GM19397 (cell line): ENCODE data around the gene TMEM81.

ENCODE experiments used
- ATAC-seq: cut with Tn5 transposase; IDR thresholded peaks from one replicate; pipeline ENCODE4 v1.9.1; 2021; ENCODE audit warnings: mild to moderate bottlenecking, moderate library complexity; ENCODE audit not compliant: unreplicated experiment

The TMEM81 gene, protein sequence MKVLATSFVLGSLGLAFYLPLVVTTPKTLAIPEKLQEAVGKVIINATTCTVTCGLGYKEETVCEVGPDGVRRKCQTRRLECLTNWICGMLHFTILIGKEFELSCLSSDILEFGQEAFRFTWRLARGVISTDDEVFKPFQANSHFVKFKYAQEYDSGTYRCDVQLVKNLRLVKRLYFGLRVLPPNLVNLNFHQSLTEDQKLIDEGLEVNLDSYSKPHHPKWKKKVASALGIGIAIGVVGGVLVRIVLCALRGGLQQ

DNA sequence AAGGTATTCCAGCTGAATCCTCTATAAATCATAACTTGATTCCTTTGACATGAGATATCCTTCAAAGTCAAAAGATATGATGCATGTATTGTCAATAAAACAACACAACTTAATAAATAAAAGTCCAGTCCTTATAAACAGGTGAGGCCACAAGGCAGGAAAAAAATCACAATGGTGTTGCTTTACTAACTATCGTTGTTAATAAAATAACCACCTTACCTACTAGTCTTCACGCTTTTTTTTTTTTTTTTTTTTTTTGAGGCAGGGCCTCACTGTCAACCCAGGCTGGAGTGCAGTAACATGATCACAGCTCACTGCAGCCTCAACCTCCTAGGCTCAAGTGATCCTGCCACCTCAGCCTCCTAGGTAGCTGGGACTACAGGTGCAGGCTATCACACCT, at the start of gene TMEM81:
TMEM81 (minus strand) TSS at position 101 of the 400 bp plus-strand sequence. CDS start 140 bp downstream, outside the sequence.
- ATAC-seq, result no peak

DNA sequence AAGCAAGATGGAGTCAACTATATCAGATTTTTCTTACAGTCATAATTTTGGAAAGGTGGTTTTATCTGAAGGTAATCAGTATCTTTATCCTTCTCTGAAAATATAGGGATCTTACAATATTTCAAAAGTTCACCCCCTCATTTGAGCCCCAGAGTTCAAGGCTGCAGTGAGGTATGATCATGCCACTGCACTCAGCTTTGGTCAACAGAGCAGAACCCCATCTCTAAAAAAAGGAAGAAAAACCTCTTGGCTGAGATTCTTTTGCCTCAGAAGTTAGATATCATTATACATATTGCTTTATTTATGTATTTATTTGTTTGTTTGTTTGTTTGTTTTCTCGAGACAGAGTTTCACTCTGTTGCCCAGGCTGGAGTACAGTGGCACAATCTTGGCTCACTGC, 49.0 kb upstream of the TMEM81 start:
- ATAC-seq, result no peak

DNA sequence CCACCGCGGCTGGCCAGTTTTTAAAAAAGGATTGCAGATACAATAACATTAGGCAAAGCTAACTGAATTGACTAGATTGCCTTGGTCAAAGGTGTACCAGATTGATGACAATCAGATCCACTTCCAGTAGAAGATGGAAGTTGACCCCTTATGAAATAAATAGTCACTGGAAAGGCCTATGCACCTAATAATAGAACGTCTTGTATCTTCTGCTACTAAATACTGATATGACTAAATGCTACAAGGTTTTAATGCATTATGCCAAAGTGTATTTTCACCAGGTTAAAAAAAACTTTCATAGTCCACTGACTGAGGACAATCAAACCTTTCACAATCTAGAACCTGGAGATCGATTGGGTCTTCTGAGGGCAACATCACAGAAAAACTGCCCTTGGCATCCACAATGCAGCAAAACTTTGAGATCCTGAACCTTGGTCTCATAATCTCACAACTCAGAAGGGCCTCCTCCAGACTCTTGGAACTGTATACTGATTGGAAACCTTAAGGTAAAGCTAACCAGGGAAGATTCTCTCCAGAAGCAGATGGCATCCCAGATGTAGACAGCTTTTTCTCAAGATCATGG, 45.3 kb upstream of the TMEM81 start:
- ATAC-seq, result no peak

DNA sequence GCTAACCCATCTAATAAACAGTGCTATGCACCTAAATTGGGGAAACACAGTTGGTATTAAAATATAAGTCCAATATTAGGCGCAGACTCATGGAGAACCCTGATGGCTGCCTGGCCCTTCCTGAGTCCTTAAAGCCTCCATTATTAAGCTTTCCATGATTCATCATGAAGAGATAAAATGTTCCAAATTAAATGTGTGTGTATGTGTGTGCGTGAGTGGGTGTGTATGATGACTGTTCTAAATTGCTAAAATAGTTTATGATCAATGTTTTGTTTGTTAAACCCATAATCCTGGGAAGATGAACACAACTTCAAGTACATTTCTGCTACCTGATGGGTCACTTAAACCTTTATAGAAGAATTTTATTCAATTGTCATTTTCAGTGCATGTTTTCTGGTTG, 43.8 kb upstream of the TMEM81 start:
- no peak for ATAC-seq

DNA sequence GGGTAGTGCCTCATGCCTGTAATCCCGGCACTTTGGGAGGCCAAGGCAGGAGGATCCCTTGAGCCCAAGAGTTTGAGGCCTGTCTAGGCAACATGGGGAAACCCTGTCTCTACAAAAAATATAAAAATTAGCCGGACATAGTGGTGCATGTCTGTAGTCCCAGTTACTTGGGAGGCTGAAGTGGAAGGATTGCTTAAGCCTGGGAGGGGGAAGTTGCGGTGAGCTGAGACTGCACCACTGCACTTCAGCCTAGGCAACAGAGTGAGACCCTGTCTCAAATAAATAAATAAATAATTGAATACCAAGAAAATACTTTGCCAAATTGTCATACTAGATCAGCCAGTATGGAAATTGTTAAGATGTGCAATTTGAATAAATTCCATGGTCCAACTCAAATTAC, 43.4 kb upstream of the TMEM81 start:
- no peak for ATAC-seq

DNA sequence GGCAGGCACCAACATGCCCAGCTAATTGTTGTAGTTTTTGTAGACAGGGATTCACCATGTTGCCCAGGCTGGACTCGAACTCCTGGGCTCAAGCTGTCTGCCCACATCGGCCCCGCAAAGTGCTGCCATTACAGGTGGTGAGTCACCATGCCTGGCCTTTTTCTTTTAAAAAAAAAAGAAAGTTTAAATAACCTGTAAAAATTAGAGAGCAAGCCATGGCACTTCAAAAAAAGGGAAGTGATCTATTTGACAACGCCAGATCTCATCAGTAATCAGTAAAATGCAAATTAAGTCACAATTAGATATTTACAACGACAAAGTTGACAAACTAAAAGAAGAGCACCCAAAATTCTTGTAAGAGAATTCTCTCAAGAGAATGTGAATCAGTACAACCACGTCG, 40.5 kb upstream of the TMEM81 start:
- ATAC-seq, result no peak

DNA sequence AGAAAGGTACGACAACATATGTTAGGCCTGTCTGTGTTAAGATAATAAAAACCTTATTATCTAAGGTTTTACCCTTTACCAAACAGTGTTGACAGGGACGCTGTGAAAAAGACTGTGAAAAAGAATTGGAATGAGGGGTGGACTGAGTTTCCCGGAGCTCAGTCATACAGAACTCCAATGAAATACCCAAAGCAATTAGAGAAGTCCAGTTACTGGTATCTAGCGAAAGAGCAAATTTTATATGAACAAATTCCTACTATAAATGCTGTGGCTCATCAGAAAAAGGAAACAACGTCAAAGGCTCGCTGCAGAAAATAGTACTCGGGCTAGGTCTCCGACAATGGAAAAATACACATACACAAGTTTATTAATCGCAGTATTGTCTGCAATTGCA, 38.2 kb upstream of the TMEM81 start:
- ATAC-seq, result peak; percentile 6

DNA sequence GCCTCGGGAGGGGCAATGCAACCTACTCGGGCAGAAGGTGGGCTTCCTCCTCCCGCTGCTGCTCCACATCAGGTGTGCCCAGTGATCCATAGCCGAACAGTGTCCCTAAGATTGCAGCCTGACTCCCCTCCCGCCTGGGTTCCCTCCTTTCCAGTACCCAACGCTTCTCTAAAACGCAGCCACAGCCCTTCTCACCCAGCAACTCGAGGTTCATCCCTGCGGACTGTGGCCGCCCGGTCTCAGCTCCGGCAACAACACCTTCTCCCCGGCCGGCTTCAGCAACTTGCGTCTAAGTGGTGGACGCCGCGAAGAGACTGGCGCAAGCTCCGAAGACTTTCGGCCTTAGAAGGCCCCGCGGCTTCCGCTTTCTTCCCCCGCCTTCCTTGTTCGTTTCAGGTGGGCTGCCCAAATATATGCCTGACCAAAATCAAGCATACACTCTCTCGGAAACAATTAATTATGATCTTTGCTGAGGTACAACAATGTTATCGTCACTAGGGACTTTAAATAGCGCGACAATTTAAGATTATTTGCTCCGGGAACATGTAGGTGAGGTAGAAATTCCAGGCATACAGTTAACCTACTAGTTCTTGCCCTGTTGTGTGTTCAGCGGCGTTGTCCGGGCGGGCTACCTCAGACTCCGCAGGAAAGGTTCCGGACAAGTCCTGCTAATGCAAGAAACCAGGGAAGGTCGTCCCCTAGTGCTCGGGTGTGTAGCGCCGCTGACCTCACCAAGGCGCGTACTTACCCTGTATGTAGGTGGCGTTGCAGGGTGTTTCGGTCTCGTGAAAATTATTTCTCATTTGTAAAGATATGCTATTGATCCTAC, 37.6 kb upstream of the TMEM81 start, which contains the start of gene RBBP5:
RBBP5 (minus strand) TSS at position 319 of the 829 bp plus-strand sequence; CDS start at position 214, 105 bp downstream.
- ATAC-seq, result peak; percentile 89

DNA sequence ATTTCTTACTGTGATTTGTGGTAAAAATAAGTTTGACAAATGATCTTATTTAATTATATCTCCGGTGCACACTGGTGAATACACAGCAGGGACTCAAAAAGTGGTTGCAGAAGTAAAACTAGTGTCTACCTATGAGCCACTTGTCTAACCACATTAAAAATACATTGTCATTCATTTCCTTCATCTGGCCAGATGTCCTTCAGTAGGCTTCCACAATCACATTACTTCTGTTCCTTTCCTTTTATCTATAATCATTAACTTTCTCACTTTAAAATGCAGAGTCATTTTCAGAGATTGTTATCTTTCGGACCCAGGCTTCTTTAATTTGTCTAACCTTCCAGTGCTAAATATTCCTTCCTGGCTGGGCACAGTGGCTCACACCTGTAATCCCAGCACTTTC, 34.5 kb upstream of the TMEM81 start:
- ATAC-seq, result no peak

DNA sequence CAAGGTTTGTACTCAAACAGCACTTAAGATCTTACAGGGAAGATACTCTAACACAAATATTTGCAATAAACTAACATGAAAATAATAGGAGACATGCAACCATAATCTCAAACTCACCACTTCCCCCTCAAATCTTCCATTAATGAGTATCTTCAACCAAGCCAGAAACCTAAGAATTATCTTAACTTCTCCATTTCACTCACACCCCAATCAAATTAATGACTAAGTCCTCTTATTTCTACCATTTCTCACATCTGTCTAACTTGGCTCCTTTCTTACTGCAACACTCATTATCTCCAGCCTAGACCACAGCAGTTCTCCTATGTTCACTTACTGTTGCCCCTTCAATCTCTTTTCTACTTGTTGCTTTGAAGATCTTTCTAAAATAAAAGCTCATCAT, 27.1 kb upstream of the TMEM81 start:
- ATAC-seq, result no peak

DNA sequence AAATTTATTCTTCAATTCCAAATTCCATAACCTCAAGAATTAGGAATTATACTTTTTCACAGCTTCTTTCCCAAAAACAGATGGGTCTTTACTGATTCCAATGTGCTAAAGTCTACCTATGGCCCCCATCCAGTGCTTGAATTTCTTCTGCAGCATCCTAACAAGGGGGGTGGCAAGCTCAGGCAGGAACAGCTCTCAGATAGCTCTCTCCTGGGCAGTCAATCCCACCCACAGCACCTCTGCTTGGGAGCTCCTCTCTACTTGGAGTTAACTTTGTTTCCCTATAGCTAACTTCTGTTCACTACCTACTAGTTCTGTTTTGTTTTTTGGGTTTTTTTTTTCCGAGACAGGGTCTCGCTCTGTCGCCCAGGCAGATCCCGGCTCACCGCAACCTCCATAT, 25.5 kb upstream of the TMEM81 start:
- no peak for ATAC-seq

DNA sequence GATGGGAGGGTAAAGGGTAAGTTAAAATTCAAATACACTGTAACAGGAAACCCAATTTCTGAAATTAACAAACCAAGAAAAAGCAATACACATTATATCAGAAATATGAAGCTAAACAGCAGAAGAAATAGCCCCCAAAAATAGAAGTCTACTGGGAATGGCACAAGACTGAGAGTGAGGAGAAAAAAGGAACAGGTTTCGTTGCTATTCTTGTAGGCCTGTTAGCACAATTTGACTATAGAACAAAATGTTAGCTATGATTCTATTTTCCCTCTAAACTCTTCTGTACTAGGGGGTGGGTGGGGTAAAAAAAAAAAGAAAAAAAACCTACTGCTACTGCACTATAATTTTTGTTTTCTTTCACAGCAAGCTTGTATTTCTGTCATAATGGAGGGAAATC, 25.0 kb upstream of the TMEM81 start:
- ATAC-seq, result no peak

DNA sequence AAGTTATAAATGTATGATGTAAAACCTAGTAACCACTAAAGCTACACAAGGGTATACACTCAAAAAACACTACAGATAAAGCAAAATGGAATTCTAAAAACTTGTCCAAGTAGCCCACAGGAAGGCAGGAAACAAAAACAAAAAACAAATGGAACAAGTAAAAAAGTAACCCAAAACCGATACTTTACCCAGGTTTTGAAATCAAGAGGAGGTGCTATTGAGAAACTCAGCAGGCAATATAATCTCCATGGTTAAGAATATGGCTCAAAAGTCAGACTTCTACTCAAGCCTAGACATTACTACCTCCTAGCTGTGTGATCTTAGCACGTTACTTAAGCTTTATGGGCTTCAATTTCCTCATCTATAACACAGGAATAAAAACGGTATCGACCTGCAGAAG, 24.2 kb upstream of the TMEM81 start:
- ATAC-seq, result no peak

DNA sequence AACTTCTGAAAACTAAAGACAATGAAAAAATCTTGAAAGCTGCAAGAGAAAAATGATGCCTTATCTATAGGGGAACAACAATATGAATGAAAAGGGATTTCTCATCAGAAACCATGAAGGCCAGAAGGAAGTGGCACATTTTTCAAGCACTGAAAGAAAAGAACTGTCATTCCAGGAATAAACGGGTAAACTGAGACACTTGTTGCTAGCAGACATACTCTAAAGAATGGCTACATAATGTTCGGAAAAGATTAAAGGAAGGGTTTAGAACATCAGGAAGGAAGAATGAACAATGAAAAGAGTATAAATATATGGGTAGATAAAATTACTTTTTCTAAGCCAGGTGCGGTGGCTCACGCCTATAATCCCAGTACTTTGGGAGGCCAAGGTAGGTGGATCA, 23.1 kb upstream of the TMEM81 start:
- no peak for ATAC-seq

DNA sequence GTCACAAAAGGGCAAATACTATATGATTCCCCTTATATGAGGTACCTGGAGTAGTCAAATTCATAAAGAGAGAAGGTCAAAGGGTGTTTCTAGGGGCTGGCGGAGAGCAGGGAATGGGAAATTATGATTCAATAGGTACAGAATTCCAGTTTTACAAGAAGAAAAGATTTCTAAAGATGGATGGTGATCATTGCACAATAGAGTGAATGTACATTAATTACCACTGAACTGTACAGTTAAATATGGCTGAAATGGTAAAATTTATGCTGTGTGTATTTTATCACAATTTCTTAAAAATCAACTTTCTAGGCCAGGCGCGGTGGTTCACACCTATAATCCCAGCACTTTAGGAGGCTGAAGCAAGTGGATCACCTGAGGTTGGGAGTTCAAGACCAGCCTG, 18.1 kb upstream of the TMEM81 start:
- ATAC-seq, result no peak

DNA sequence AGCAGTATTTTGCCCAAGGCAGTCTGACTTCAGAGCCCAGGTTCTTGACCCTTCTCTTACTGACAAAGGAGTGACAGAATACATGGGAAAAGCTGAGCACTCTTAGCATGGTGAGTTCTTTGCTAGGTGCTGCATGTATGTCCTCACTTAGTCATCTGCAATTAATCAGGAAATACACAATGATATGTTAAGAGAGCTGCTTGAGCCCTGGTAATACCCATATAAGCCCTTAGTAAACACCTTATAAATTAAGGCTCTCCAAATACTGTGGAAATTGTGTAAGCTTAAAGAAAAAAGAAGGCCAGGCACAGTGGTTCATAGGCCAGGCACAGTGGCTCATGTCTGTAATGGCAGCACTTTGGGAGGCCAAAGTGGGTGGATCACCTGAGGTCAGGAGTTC, 14.0 kb upstream of the TMEM81 start:
- ATAC-seq, result no peak

DNA sequence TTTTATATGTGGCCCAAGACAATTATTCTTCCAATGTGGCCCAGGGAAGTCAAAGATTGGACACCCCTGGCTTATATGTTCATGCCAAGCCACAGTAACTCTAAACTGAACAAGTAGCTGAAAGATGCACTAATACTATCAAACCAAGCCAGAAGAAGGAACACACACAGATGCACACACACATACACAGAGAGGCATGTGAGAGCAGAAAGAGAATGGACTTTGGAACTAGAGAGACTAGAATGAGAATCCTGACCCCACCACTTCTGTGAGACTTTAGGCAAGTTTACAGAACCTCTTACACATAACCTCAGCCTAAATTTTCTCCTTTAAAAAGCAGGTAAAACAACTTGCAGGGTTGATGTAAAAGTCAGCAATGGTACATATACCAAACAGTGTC, 11.2 kb upstream of the TMEM81 start:
- no peak for ATAC-seq

DNA sequence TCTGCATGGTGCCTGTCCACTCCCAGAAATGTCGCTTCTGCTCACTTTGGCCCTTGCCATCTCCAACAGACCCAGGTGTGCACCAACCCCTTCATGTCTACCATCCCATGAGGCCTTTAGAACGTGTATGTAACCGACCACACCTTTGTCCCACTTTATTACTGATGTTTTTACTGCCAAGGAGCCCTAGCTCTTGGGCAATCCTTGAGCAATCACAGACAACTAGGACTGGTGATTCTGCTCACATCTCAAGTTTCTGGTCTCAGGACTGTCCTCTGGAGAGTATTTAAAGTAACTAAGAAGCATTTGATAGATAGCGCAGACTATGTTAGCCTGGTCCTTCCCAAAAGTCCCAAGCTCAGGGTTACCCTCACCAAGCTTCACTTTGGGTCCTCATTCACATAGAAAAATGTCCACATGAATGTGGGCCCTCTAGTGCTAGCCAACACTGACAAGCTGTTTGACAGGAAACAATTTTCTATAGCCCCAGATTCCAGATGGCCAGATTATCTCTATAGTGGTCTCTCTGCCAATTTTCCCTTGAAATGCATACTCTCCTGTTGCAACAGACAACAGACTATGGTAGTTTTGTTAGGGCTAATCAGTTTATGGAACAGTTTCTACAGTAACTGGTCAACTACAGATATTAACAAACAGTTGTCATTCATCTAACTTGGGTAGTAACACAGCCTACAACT, 6.9 kb upstream of the TMEM81 start:
- no peak for ATAC-seq

DNA sequence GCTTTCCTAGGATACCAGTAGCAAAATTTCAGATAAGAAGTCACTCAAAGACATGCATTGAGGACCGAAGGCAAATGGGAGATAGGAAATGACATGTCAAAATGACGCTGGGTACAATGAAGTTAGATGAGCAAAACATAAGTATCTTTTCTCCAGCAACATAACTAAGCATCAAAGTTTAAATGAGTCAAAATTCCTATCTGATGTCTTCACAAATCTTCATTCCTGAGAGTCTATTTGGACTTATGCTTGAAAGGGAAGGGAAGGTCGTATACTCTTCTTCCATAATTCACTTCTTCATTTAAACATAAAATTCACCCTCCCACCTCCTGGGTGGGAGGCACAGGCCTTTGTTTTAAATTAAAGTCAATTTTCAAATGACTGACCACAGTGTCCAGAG, 4.1 kb upstream of the TMEM81 start:
- ATAC-seq, result no peak

DNA sequence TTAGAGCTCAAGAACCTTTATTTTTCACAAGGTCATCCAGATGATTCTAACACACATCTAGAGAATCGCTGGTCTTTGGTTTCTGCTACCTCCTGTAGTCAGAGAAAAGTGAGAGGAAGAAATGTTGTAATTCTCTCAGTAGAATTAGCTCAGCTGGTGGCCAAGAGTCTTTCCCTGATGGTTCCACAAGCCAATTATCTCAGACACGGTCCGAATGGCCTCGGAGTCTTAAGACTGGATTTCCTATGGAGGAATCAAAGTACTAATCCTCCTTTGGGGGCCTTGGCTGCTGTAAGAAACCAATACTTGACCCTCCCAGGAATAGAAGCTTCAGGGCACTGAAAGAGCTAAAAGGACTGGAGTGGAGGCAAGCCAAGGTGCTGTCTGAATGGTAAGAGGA, 1.8 kb downstream of the TMEM81 start:
- no peak for ATAC-seq

DNA sequence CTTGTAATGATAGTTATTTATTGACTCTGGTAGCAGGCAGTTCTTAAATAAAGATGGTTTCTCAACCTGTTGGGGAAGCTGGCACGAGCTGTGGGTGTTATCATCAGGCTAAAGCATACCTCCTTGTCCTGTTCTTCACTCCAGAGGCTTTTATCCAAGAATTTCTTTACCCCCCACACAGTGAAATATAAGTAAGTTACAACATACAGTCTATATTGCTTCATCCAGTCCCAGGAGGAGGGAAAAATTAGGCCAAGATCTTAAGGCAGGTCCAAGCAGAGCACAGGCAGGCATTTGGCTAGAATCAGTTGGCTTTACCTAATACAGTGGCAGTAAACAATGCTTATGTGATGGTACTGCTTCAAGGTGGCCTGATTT, 6.3 kb downstream of the TMEM81 start:
- no peak for ATAC-seq
